IMR-90 (cell line): ENCODE data around the gene HPF1. TPM values are rescaled to one million over a fixed set of nuclear protein-coding genes. Genes with fewer than 3 reads are reported as not detected.
A peak's percentile ranks its signal among the peaks of the same experiment; 100 is the strongest.

Source experiments
- ATAC-seq: fragments of 200-7000 bp; cut with Tn5 transposase; 2 replicates; pipeline ENCODE4 v1.9.1; 2020; ENCODE audit warnings: low read depth, mild to moderate bottlenecking, moderate library complexity
- BruUV-seq: library from RNA; stranded (reverse); fragments of 400-500 nt; replicated peaks from 2 replicates; lab custom pipeline; 2021; lab: Mats Ljungman, UMichigan
- CTCF ChIA-PET: fragments of 300-600 bp; formaldehyde crosslinking; extraction: SDS; loops from one replicate; lab custom pipeline; 2021; ENCODE audit warnings: antibody characterized with exemption; lab: Yijun Ruan, JAX
- POLR2A ChIA-PET: fragments of 300-600 bp; sonication (Branson Sonifier 250); formaldehyde crosslinking; loops from one replicate; lab custom pipeline; 2022; ENCODE audit warnings: antibody characterized with exemption; ENCODE audit not compliant: unreplicated experiment; lab: Charles Lee
- DNase-seq: peaks from one replicate; pipeline ENCODE4 v3.0.0; 2013
- H2AFZ ChIP-seq: replicated peaks from 2 replicates; pipeline ENCODE3; 2013; ENCODE audit warnings: low read length, mild to moderate bottlenecking; ENCODE audit not compliant: poor library complexity
- H2AK5ac ChIP-seq: 2 replicates; pipeline ENCODE4 v1.6.1; 2013; ENCODE audit warnings: low read depth, low read length, inconsistent platforms
- H2AK9ac ChIP-seq: replicated peaks from 2 replicates; pipeline ENCODE3; 2013; ENCODE audit warnings: mild to moderate bottlenecking, low read depth, low read length, moderate library complexity; ENCODE audit not compliant: poor library complexity
- H2BK120ac ChIP-seq: 2 replicates; pipeline ENCODE4 v1.6.1; 2013; ENCODE audit warnings: low read depth, low read length, inconsistent platforms
- H2BK15ac ChIP-seq: 3 replicates; pipeline ENCODE4 v1.6.1; 2013; ENCODE audit warnings: low read depth, low read length, inconsistent platforms
- H2BK20ac ChIP-seq: 2 replicates; pipeline ENCODE4 v1.6.1; 2013; ENCODE audit warnings: low read depth, mild to moderate bottlenecking, inconsistent platforms, low read length, moderate library complexity
- H2BK5ac ChIP-seq: 2 replicates; pipeline ENCODE4 v1.6.1; 2013; ENCODE audit warnings: mild to moderate bottlenecking, low read depth, low read length, inconsistent platforms; ENCODE audit not compliant: poor library complexity, severe bottlenecking
- H3K14ac ChIP-seq: replicated peaks from 2 replicates; pipeline ENCODE4 v1.6.1; 2013; ENCODE audit warnings: low read depth, low read length, inconsistent platforms
- H3K18ac ChIP-seq: 2 replicates; pipeline ENCODE4 v1.6.1; 2013; ENCODE audit warnings: low read depth, low read length, control low read depth
- H3K23ac ChIP-seq: 2 replicates; pipeline ENCODE4 v1.6.1; 2013; ENCODE audit warnings: low read depth, low read length, inconsistent platforms
- H3K27ac ChIP-seq: 2 replicates; pipeline ENCODE4 v1.5.1; 2013; ENCODE audit warnings: mild to moderate bottlenecking, control low read depth, low read length; ENCODE audit not compliant: insufficient read depth
- H3K27me3 ChIP-seq: 2 replicates; pipeline ENCODE4 v1.6.1; 2013; ENCODE audit warnings: low read length; ENCODE audit not compliant: control insufficient read depth, insufficient read depth
- H3K36me3 ChIP-seq: 2 replicates; pipeline ENCODE4 v1.6.1; 2013; ENCODE audit warnings: low read length, mixed read lengths; ENCODE audit not compliant: control insufficient read depth, insufficient read depth
- H3K4ac ChIP-seq: 2 replicates; pipeline ENCODE4 v1.6.1; 2013; ENCODE audit warnings: low read depth, low read length, inconsistent platforms
- H3K4me1 ChIP-seq: 2 replicates; pipeline ENCODE4 v1.6.1; 2013; ENCODE audit warnings: low read length, mixed read lengths; ENCODE audit not compliant: control insufficient read depth, insufficient read depth
- H3K4me2 ChIP-seq: 2 replicates; pipeline ENCODE4 v1.6.1; 2013; ENCODE audit warnings: low read depth, mild to moderate bottlenecking, control low read depth, low read length, moderate library complexity
- H3K4me3 ChIP-seq: 2 replicates; pipeline ENCODE4 v1.5.1; 2013; ENCODE audit warnings: low read depth, mild to moderate bottlenecking, control low read depth, low read length, moderate library complexity; ENCODE audit not compliant: insufficient read depth
- H3K56ac ChIP-seq: 2 replicates; pipeline ENCODE4 v1.6.1; 2013; ENCODE audit warnings: low read length, inconsistent platforms; ENCODE audit not compliant: insufficient read depth; ENCODE audit errors: extremely low read depth
- H3K79me1 ChIP-seq, 2 experiments: 2 replicates each; pipeline ENCODE4 v1.6.1; 2013; ENCODE audit warnings: low read length in 2 of 2, inconsistent platforms in 1 of 2, low read depth in 1 of 2
- H3K9ac ChIP-seq: 2 replicates; pipeline ENCODE4 v1.6.1; 2013; ENCODE audit warnings: low read depth, low read length, control low read depth
- H3K9me1 ChIP-seq: 2 replicates; pipeline ENCODE4 v1.6.1; 2013; ENCODE audit warnings: low read length, inconsistent platforms; ENCODE audit not compliant: insufficient read depth
- H3K9me3 ChIP-seq: 2 replicates; pipeline ENCODE4 v1.6.1; 2013; ENCODE audit warnings: low read length; ENCODE audit not compliant: control insufficient read depth, insufficient read depth
- H4K20me1 ChIP-seq: 2 replicates; pipeline ENCODE4 v1.6.1; 2013; ENCODE audit warnings: low read length, inconsistent platforms; ENCODE audit not compliant: insufficient read depth
- H4K5ac ChIP-seq: 2 replicates; pipeline ENCODE4 v1.6.1; 2013; ENCODE audit warnings: mild to moderate bottlenecking, low read depth, low read length, control low read depth
- H4K8ac ChIP-seq, 2 experiments: 2 replicates each; pipeline ENCODE4 v1.6.1; 2013; ENCODE audit warnings: low read depth in 2 of 2, low read length in 2 of 2, control low read depth in 1 of 2, inconsistent platforms in 1 of 2
- H4K91ac ChIP-seq: 2 replicates; pipeline ENCODE4 v1.6.1; 2013; ENCODE audit warnings: low read depth, low read length, inconsistent platforms; ENCODE audit not compliant: insufficient read depth
- MAFK ChIP-seq: IDR thresholded peaks from 2 replicates; pipeline ENCODE4 v1.6.1; 2012; ENCODE audit warnings: low read depth, low read length, improper control_type of control experiment
- USF2 ChIP-seq: fragments of 150-350 bp; IDR thresholded peaks from 2 replicates; pipeline ENCODE4 v1.6.1; 2017; ENCODE audit warnings: mild to moderate bottlenecking, antibody characterized with exemption, low read length, low read depth
- WGBS, 2 experiments: methylation state at CpG; one replicate each; pipeline versions ENCODE4 v1.1.5 to v1.1.7; 2013; ENCODE audit warnings: missing lambda C conversion rate in 2 of 2; ENCODE audit not compliant: insufficient read length in 1 of 2; ENCODE audit errors: extremely low coverage in 2 of 2; 5-methylcytosine and 5-hydroxymethylcytosine counted together
- dilution Hi-C: fragments of 300-500 bp; cut with HindIII; formaldehyde crosslinking; loops from one replicate; pipeline ENCODE4 v1.14.3; 2018; ENCODE audit warnings: low sequenced_read_pairs; ENCODE audit not compliant: unreplicated experiment
- in situ Hi-C: fragments of 300-500 bp; cut with MboI; formaldehyde crosslinking; loops from 3 replicates; pipeline ENCODE4 v1.14.3; 2019; ENCODE audit warnings: low sequenced_read_pairs, inconsistent platforms, mixed read lengths
- intact Hi-C: fragments of 100-400 bp; cut with micrococcal nuclease; formaldehyde crosslinking; loops from 2 replicates; pipeline ENCODE4 v1.10.0; 2022
- polyA plus RNA-seq, 3 experiments: library from polyadenylated mRNA; depleted of rRNA; stranded (reverse); fragments of >200 nt; gene quantifications; 2 replicates each; pipeline ENCODE4 v1.2.3, GENCODE V29; 2012; ENCODE audit warnings: low replicate concordance in 1 of 3
- total RNA-seq: library from RNA; depleted of rRNA; stranded (reverse); fragments of >200 nt; gene quantifications from 2 replicates; pipeline ENCODE4 v1.2.3, GENCODE V29; 2012

HPF1 gene
- total and polyA plus RNA-seq, 2 of the 4 experiments (the other 2 are of a cell fraction) = 15.2 to 24.9 TPM

GRCh38 chr4:169799260-169799659 lies 41.5 kb upstream of the HPF1 start:
- no peak overlapping the region for H2BK20ac ChIP-seq
- dilution Hi-C loops = no loop called here
- no peak overlapping the region for H3K23ac ChIP-seq
- DNase-seq (no peak), ATAC-seq (no peak)
- H2BK5ac ChIP-seq = no peak overlapping the region
- no TSS peak for BruUV-seq
- CTCF ChIA-PET = interaction anchor here (1.0 kb wide), 1 partner anchor 11 kb away, joined by 4 read pairs; no protein-coding TSS in a partner anchor
- WGBS, 2 experiments = no CpG with 5 or more reads among the region's 4 CpGs
- in situ Hi-C loops = no loop called here
- no peak overlapping the region for H2AK9ac ChIP-seq
- POLR2A ChIA-PET = no interaction called here
- no peak overlapping the region for H2AFZ ChIP-seq
- H4K8ac ChIP-seq = no peak overlapping the region
- no peaks in the 10 kb centered on the region for H4K20me1 ChIP-seq
- TF ChIP-seq MAFK (peak; percentile 39; the same call in 1 of the 2 replicates), USF2 (no peak)
- no peak overlapping the region for H4K5ac ChIP-seq
- no peak overlapping the region for H3K27ac ChIP-seq
- no peaks in the 10 kb centered on the region for H3K9me3 ChIP-seq
- H3K9ac ChIP-seq = no peak overlapping the region
- H3K18ac ChIP-seq = no peak overlapping the region
- intact Hi-C loops = no loop called here
- no peaks in the 10 kb centered on the region for H3K79me1 ChIP-seq
- H2AK5ac ChIP-seq = no peak overlapping the region
- H2BK120ac ChIP-seq = no peak overlapping the region
- no peak overlapping the region for H4K91ac ChIP-seq
- H3K36me3 ChIP-seq = no peaks in the 10 kb centered on the region
- H2BK15ac ChIP-seq = no peak overlapping the region
- no peak overlapping the region for H3K4me2 ChIP-seq
- no peak overlapping the region for H3K14ac ChIP-seq
- no peaks in the 10 kb centered on the region for H3K9me1 ChIP-seq
- H3K4ac ChIP-seq = no peak overlapping the region
- no peak overlapping the region for H3K56ac ChIP-seq
- no peaks in the 10 kb centered on the region for H3K4me1 ChIP-seq
- H3K4me3 ChIP-seq = no peak overlapping the region
- peaks cover 2% of the 10 kb centered on the region for H3K27me3 ChIP-seq
